Activated T-cell treated with anti-CD3 and anti-CD28 coated beads for 1 hour (primary cell): ENCODE measurements around the gene MIGA2.
"Not testable (repeated sequence)": the region's sequence is repeated elsewhere in the genome, so short reads cannot be mapped to it uniquely, and the experiment has no call there.

Experiments used
- DNase-seq: peaks from one replicate; pipeline ENCODE4 v3.0.0-alpha.2; 2020; ENCODE audit warnings: low read depth

Gene MIGA2

GRCh38 chr9:129102095-129102525, 65.7 kb downstream of the MIGA2 start:
- no peak for DNase-seq

GRCh38 chr9:129102791-129103594, 66.6 kb downstream of the MIGA2 start:
- DNase-seq, result no peak

- no peak for DNase-seq
These were observed 67.2 kb downstream of the MIGA2 start for GRCh38 chr9:129103595-129103965.

GRCh38 chr9:129104051-129104450, 67.6 kb downstream of the MIGA2 start:
- DNase-seq, result no peak

- no peak for DNase-seq
These were observed 69.7 kb downstream of the MIGA2 start for GRCh38 chr9:129105857-129106694.

GRCh38 chr9:129107651-129108050, 71.2 kb downstream of the MIGA2 start:
- no peak for DNase-seq

- DNase-seq, result no peak
These were observed 71.8 kb downstream of the MIGA2 start for GRCh38 chr9:129108083-129108804.

GRCh38 chr9:129108805-129109536, 72.5 kb downstream of the MIGA2 start:
- DNase-seq, result no peak

GRCh38 chr9:129109537-129109903, 73.1 kb downstream of the MIGA2 start:
- no peak for DNase-seq

- no peak for DNase-seq
These were observed 73.7 kb downstream of the MIGA2 start for GRCh38 chr9:129109952-129110739.

- DNase-seq, result peak; percentile 94
These were observed 74.5 kb downstream of the MIGA2 start, which contains the start of the genes CRAT and PTPA for GRCh38 chr9:129110740-129111527. Gene CRAT, minus strand, starts transcription at chr9:129110793. Its CDS starts 284 bp downstream, at chr9:129110509. Gene PTPA, plus strand, starts transcription at chr9:129111415. Its CDS starts 186 bp downstream, at chr9:129111601.

GRCh38 chr9:129111528-129112151, 75.2 kb downstream of the MIGA2 start:
- no peak for DNase-seq

GRCh38 chr9:129112526-129112925, 76.1 kb downstream of the MIGA2 start:
- not testable (repeated sequence) for DNase-seq

- no peak for DNase-seq
These were observed 77.3 kb downstream of the MIGA2 start for GRCh38 chr9:129113645-129114304.

GRCh38 chr9:129118799-129119198, 82.4 kb downstream of the MIGA2 start:
- no peak for DNase-seq

- DNase-seq, result no peak
These were observed 85.1 kb downstream of the MIGA2 start for GRCh38 chr9:129121483-129121882.
